K562 (cell line): Measurements from ENCODE around the gene DNAJC15. TPM values are rescaled to one million over a fixed set of nuclear protein-coding genes. Genes with fewer than 3 reads are reported as not detected.

ENCODE experiments used
- ATAC-seq: fragments of 200-7000 bp; cut with Tn5 transposase; 3 replicates; pipeline ENCODE4 v1.9.1; 2020; ENCODE audit warnings: moderate library complexity
- BruUV-seq: library from RNA; stranded (reverse); fragments of 400-500 nt; replicated peaks from 2 replicates; lab custom pipeline; 2021; lab: Mats Ljungman, UMichigan
- CTCF ChIA-PET: fragments of 300-600 bp; formaldehyde crosslinking; extraction: SDS; loops from one replicate; lab custom pipeline; 2021; ENCODE audit warnings: low intra/inter-chr PET ratio; lab: Yijun Ruan, JAX
- POLR2A ChIA-PET: fragments of 300-600, 350-650 bp; sonication (Branson Sonifier 250); formaldehyde crosslinking; extraction: SDS; loops from one replicate; lab custom pipeline; 2021; ENCODE audit warnings: antibody characterized with exemption, inconsistent platforms; lab: Yijun Ruan, JAX
- DNase-seq, 4 experiments: peaks; one replicate each; pipeline versions ENCODE4 v3.0.0 to v3.0.0-alpha.2; 2011 to 2018; ENCODE audit warnings: low spot score in 3 of 4, mixed read lengths in 3 of 4; ENCODE audit errors: extremely low read depth in 1 of 4
- FAIRE-seq: peaks from 2 replicates; lab custom pipeline; 2011; peaks lifted over from hg19 to GRCh38; lab: Jason Lieb, UNC
- H2AFZ ChIP-seq: 2 replicates; pipeline ENCODE4 v1.6.0; 2011; ENCODE audit warnings: low read depth, low read length, control low read depth, inconsistent platforms
- H3K27ac ChIP-seq: fragments of 200-600 bp; 3 replicates; pipeline ENCODE4 v1.8.0; 2011; ENCODE audit warnings: low read depth, mild to moderate bottlenecking, control low read depth, inconsistent platforms, low read length, moderate library complexity, mixed read lengths; ENCODE audit errors: extremely low read depth
- H3K27me3 ChIP-seq, 2 experiments: fragments of 300-600 bp in 1 of 2; 2 replicates in 1 of 2; 3 replicates in 1 of 2; pipeline versions ENCODE4 v1.6.0 to v1.8.0; 2011; ENCODE audit warnings: inconsistent platforms in 2 of 2, low read length in 2 of 2, mild to moderate bottlenecking in 1 of 2, mixed read lengths in 1 of 2, moderate library complexity in 1 of 2; ENCODE audit not compliant: control insufficient read depth in 2 of 2, insufficient read depth in 2 of 2
- H3K36me3 ChIP-seq: fragments of 300-600 bp; 3 replicates; pipeline ENCODE4 v1.8.0; 2011; ENCODE audit warnings: mild to moderate bottlenecking, low read length, inconsistent platforms; ENCODE audit not compliant: control insufficient read depth, insufficient read depth
- H3K4me1 ChIP-seq, 2 experiments: fragments of 200-600 bp in 1 of 2; replicated peaks in 1 of 2; 2 replicates in 1 of 2; 3 replicates in 1 of 2; pipeline versions ENCODE4 v1.5.1 to v1.8.0; 2011; ENCODE audit warnings: inconsistent platforms in 2 of 2, low read length in 2 of 2, mild to moderate bottlenecking in 1 of 2, mixed read lengths in 1 of 2, moderate library complexity in 1 of 2; ENCODE audit not compliant: control insufficient read depth in 2 of 2, insufficient read depth in 2 of 2
- H3K4me2 ChIP-seq: 2 replicates; pipeline ENCODE4 v1.6.1; 2011; ENCODE audit warnings: low read length, control low read depth, inconsistent platforms, mixed read lengths; ENCODE audit not compliant: insufficient read depth
- H3K4me3 ChIP-seq: fragments of 200-600 bp; sonication (generic), shearing (Covaris generic); 2 replicates; pipeline ENCODE4 v1.5.1; 2016; ENCODE audit warnings: control low read depth, inconsistent platforms
- H3K79me2 ChIP-seq: fragments of 200-600 bp; 3 replicates; pipeline ENCODE4 v1.8.0; 2011; ENCODE audit warnings: low read length, inconsistent platforms; ENCODE audit not compliant: control insufficient read depth, insufficient read depth
- H3K9ac ChIP-seq, 2 experiments: 2 replicates each; pipeline versions ENCODE4 v1.6.0 to v1.6.1; 2011; ENCODE audit warnings: low read depth in 2 of 2, low read length in 2 of 2, control low read depth in 1 of 2, inconsistent platforms in 1 of 2, mild to moderate bottlenecking in 1 of 2, mixed read lengths in 1 of 2; ENCODE audit not compliant: insufficient read depth in 1 of 2
- H3K9me1 ChIP-seq: one replicate; pipeline ENCODE4 v1.6.0; 2011; ENCODE audit warnings: inconsistent platforms, mild to moderate bottlenecking, low read length, moderate library complexity; ENCODE audit not compliant: control insufficient read depth, insufficient read depth
- H3K9me3 ChIP-seq: replicated peaks from 2 replicates; pipeline ENCODE4 v1.5.1; 2011; ENCODE audit warnings: low read depth, low read length, inconsistent platforms; ENCODE audit not compliant: control insufficient read depth, insufficient read depth
- H4K20me1 ChIP-seq: replicated peaks from 2 replicates; pipeline ENCODE4 v1.6.1; 2011; ENCODE audit warnings: low read length, inconsistent platforms, mixed read lengths; ENCODE audit not compliant: control insufficient read depth, insufficient read depth
- ADNP ChIP-seq: fragments of 200-800 bp; sonication (Bioruptor generic); IDR thresholded peaks from 2 replicates; pipeline ENCODE4 v1.6.1; 2016; ENCODE audit warnings: missing genetic modification characterization, missing compliant biosample characterization
- AFF4 ChIP-seq: sonication (generic); formaldehyde crosslinking; IDR thresholded peaks from 2 replicates; pipeline ENCODE4 v1.8.0; 2023; ENCODE audit warnings: mild to moderate bottlenecking, missing genetic modification reagents
- CLOCK ChIP-seq: fragments of 250-450 bp; sonication (Bioruptor Pico); IDR thresholded peaks from 2 replicates; pipeline ENCODE4 v1.4.0; 2020; ENCODE audit warnings: mild to moderate bottlenecking, moderate library complexity, borderline replicate concordance
- E2F1 ChIP-seq: sonication (generic); formaldehyde crosslinking; IDR thresholded peaks from 2 replicates; pipeline ENCODE4 v1.8.1; 2023; ENCODE audit warnings: mild to moderate bottlenecking, missing genetic modification reagents, moderate library complexity
- ERF ChIP-seq: fragments of 450-650 bp; formaldehyde crosslinking; IDR thresholded peaks from 2 replicates; pipeline ENCODE4 v1.4.0; 2020; ENCODE audit warnings: mild to moderate bottlenecking, mixed read lengths
- HLTF ChIP-seq: fragments of 450-650 bp; IDR thresholded peaks from 2 replicates; pipeline ENCODE4 v1.6.1; 2016
- KAT7 ChIP-seq: sonication (generic); formaldehyde crosslinking; IDR thresholded peaks from 2 replicates; pipeline ENCODE4 v1.8.0; 2022; ENCODE audit warnings: missing genetic modification reagents, mild to moderate bottlenecking, borderline replicate concordance
- NELFE ChIP-seq: IDR thresholded peaks from 2 replicates; pipeline ENCODE4 v1.6.1; 2011; ENCODE audit warnings: mild to moderate bottlenecking; ENCODE audit not compliant: insufficient read depth, insufficient read length
- RB1 ChIP-seq: fragments of 450-650 bp; IDR thresholded peaks from 2 replicates; pipeline ENCODE4 v1.6.1; 2017; ENCODE audit warnings: low read depth, mild to moderate bottlenecking
- VEZF1 ChIP-seq: fragments of 200-800 bp; sonication (Bioruptor generic); IDR thresholded peaks from 2 replicates; pipeline ENCODE4 v1.6.1; 2017; ENCODE audit warnings: missing genetic modification characterization, missing compliant biosample characterization
- ZNF121 ChIP-seq: sonication (generic); formaldehyde crosslinking; conservative IDR thresholded peaks from 2 replicates; pipeline ENCODE4 v1.8.0; 2022; ENCODE audit warnings: missing genetic modification reagents
- ZNF175 ChIP-seq: fragments of 200-800 bp; sonication (Bioruptor generic); IDR thresholded peaks from 2 replicates; pipeline ENCODE4 v1.6.1; 2016; ENCODE audit warnings: low read depth, mild to moderate bottlenecking, missing genetic modification characterization, missing compliant biosample characterization
- WGBS: fragments of 100-300 bp; shearing (Covaris generic); methylation state at CpG from one replicate; pipeline ENCODE4 v1.1.6; 2016; ENCODE audit warnings: low coverage, mixed read lengths; ENCODE audit not compliant: insufficient coverage; ENCODE audit errors: missing lambda C conversion rate; 5-methylcytosine and 5-hydroxymethylcytosine counted together
- in situ Hi-C: fragments of 300-500 bp; cut with MboI; formaldehyde crosslinking; loops from 4 replicates; pipeline ENCODE4 v1.15.0; 2018; ENCODE audit warnings: inconsistent platforms, mixed read lengths
- intact Hi-C: fragments of 100-400 bp; cut with micrococcal nuclease; formaldehyde crosslinking; loops from 2 replicates; pipeline ENCODE4 v1.14.2; 2022
- polyA plus RNA-seq, 8 experiments: library from polyadenylated mRNA; depleted of rRNA in 4 of 8; stranded (reverse) in 5 of 8; unstranded in 3 of 8; fragments of >200 nt; fragmentation: Nextera tagmentation in 2 of 8; fragmentation: Illumina TruSeq in 1 of 8; extraction: Ambion mirVana in 2 of 8; extraction: Trizol in 1 of 8; gene quantifications; 2 replicates each; pipeline versions ENCODE4 v1.2.1 to v1.2.3, GENCODE V29; 2011 to 2014; ENCODE audit warnings: inconsistent platforms in 1 of 8, missing spikeins in 1 of 8
- total RNA-seq, 7 experiments: library from RNA; depleted of rRNA in 6 of 7; stranded (reverse); fragments of >200 nt in 6 of 7; fragmentation: Illumina TruSeq in 2 of 7; extraction: Trizol in 2 of 7; gene quantifications; 2 replicates each; pipeline versions ENCODE4 v1.2.1 to v1.2.3, GENCODE V29; 2011 to 2021; ENCODE audit warnings: low replicate concordance in 1 of 7

The DNAJC15 gene
- total and polyA plus RNA-seq, 9 of the 15 experiments (the other 6 are each of a cell fraction or from before 2014, with no cell fraction given): 0.47 to 3.8 (median 1.0) TPM

GRCh38 chr13:43136920-43137575 is 113.7 kb downstream of the DNAJC15 start:
- in situ Hi-C loops: no loop called here
- Histone ChIP-seq H3K9ac (no peak overlapping the region), H2AFZ (no peak overlapping the region), H3K27ac (no peak overlapping the region), H3K4me3 (no peak overlapping the region), H3K27me3 (no peaks in the 10 kb centered on the region; a peak in 1 of 5 replicates), H4K20me1 (no peaks in the 10 kb centered on the region), H3K4me1 (no peaks in the 10 kb centered on the region), H3K9me1 (no peaks in the 10 kb centered on the region), H3K36me3 (no peaks in the 10 kb centered on the region), H3K79me2 (no peaks in the 10 kb centered on the region), H3K4me2 (no peak overlapping the region), H3K9me3 (no peaks in the 10 kb centered on the region)
- no peak for FAIRE-seq
- no peak for DNase-seq
- no peak for ATAC-seq
- intact Hi-C loops: no loop called here
- CTCF ChIA-PET: no interaction called here
- WGBS: 2% methylated on average over 6 of the region's 7 CpGs
- BruUV-seq: no TSS peak
- POLR2A ChIA-PET: interaction anchor here (0.5 kb wide), 1 partner anchor 27 kb away, joined by 3 read pairs; no protein-coding TSS in a partner anchor
- no peak for TF ChIP-seq HLTF
- no peak for TF ChIP-seq CLOCK
- TF ChIP-seq NELFE: no peak
- TF ChIP-seq AFF4 (CRISPR knock-in tag): no peak
- TF ChIP-seq RB1: no peak
- TF ChIP-seq ZNF121: no peak
- TF ChIP-seq E2F1 (CRISPR knock-in tag): no peak
- TF ChIP-seq ERF: no peak
- no peak for TF ChIP-seq VEZF1
- no peak for TF ChIP-seq ADNP
- no peak for TF ChIP-seq ZNF175 (CRISPR knock-in tag)
- no peak for TF ChIP-seq KAT7
